ENCODE measurements around the gene USP47.

The USP47 gene

GRCh38 chr11:11929920-11930319 lies 88.1 kb downstream of the USP47 start:
- TF ChIP-seq, protein P1, sequence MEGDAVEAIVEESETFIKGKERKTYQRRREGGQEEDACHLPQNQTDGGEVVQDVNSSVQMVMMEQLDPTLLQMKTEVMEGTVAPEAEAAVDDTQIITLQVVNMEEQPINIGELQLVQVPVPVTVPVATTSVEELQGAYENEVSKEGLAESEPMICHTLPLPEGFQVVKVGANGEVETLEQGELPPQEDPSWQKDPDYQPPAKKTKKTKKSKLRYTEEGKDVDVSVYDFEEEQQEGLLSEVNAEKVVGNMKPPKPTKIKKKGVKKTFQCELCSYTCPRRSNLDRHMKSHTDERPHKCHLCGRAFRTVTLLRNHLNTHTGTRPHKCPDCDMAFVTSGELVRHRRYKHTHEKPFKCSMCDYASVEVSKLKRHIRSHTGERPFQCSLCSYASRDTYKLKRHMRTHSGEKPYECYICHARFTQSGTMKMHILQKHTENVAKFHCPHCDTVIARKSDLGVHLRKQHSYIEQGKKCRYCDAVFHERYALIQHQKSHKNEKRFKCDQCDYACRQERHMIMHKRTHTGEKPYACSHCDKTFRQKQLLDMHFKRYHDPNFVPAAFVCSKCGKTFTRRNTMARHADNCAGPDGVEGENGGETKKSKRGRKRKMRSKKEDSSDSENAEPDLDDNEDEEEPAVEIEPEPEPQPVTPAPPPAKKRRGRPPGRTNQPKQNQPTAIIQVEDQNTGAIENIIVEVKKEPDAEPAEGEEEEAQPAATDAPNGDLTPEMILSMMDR (conservative IDR thresholded peaks at IDR 0.05; ENCODE audit: low read depth, low read length): no peak
- H3K4me3 ChIP-seq (ENCODE audit: low read depth, low read length): no peak overlapping the region
- DNase-seq (ENCODE audit: low read depth): no peak

- TF ChIP-seq, protein P1 (conservative IDR thresholded peaks at IDR 0.05; ENCODE audit: low read depth, low read length): peak; percentile 66
- no peak overlapping the region for H3K4me3 ChIP-seq (ENCODE audit: low read depth, low read length)
- peak; percentile 86 for DNase-seq (ENCODE audit: low read depth)
Observed at GRCh38 chr11:11931461-11932055, 89.8 kb downstream of the USP47 start.

- TF ChIP-seq, protein P1 (conservative IDR thresholded peaks at IDR 0.05; ENCODE audit: low read depth, low read length): no peak
- DNase-seq (ENCODE audit: low read depth): no peak
Observed at GRCh38 chr11:11935536-11935935, 93.8 kb downstream of the USP47 start.

DNA sequence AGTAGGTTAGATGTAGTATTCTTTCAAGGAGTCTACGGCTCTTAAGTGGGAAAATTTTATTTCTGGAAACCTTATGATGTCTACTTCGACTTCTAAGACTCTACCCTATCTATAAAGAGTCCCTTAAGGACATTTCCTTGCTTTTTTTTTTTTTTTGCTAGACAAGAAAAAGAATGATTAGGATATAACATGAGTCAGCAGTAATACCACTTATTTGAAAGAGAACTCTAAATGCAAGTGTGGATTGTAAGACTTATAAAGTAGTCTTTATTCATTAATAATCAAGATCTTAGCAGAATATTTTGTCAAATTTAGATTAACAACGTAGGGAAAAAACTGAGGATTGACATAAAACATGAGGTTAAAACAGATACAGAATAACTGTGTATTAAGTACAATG lies 95.7 kb downstream of the USP47 start:
- DNase-seq (ENCODE audit: low read depth): no peak
- TF ChIP-seq, protein P1 (conservative IDR thresholded peaks at IDR 0.05; ENCODE audit: low read depth, low read length): no peak
- no peak overlapping the region for H3K4me3 ChIP-seq (ENCODE audit: low read depth, low read length)

More at GRCh38 chr11:11935536-11935935, 93.8 kb downstream of the USP47 start:
- H3K4me3 ChIP-seq (ENCODE audit: low read depth, low read length): no peak overlapping the region

DNA sequence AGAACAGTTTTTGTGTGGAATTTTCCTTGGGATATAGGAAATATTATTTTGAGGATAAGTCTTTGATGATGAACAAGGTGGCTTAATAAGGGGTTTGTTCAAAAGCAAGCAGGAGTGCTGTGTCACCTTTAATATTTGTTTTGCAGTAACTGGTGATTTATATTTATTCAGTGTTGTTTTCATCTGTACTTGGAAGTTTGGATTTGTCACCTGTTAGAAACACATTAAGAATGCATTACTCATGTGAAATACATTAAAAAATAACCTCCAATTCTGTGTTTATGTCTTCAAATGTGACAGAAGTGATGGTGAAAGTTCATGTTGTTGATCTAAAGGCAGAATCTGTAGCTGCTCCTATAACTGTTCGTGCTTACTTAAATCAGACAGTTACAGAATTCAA lies 96.2 kb downstream of the USP47 start:
- DNase-seq (ENCODE audit: low read depth): peak; percentile 4
- TF ChIP-seq, protein P1 (conservative IDR thresholded peaks at IDR 0.05; ENCODE audit: low read depth, low read length): no peak
- H3K4me3 ChIP-seq (ENCODE audit: low read depth, low read length): no peak overlapping the region

DNA sequence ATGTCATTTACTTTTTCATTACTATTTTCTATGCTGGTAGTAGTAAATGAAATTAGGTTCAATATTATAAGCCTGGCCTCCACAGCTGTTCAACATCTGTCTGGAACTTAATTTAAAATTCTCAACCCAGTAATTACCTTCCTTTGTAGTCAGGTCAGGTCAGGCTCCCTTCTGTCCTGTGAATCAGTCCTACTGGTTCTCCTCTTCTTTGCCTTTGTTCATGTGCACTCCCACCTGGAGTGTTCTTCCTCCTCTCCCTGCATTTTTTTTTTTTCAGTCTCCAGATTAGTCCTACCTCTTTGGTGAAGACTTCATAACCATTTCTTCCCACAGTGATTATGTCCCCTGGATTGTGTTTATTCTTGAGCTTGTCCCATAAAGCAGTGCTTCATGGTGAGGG lies 98.8 kb downstream of the USP47 start:
- no peak for DNase-seq (ENCODE audit: low read depth)
- no peak overlapping the region for H3K4me3 ChIP-seq (ENCODE audit: low read depth, low read length)
- TF ChIP-seq, protein P1 (conservative IDR thresholded peaks at IDR 0.05; ENCODE audit: low read depth, low read length): no peak

DNA sequence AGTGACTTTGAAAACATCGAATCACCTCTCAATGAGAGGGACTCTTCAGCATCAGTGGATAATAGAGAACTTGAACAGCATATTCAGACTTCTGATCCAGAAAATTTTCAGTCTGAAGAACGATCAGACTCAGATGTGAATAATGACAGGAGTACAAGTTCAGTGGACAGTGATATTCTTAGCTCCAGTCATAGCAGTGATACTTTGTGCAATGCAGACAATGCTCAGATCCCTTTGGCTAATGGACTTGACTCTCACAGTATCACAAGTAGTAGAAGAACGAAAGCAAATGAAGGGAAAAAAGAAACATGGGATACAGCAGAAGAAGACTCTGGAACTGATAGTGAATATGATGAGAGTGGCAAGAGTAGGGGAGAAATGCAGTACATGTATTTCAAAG lies 100.9 kb downstream of the USP47 start:
- TF ChIP-seq, protein P1 (conservative IDR thresholded peaks at IDR 0.05; ENCODE audit: low read depth, low read length): no peak
- DNase-seq (ENCODE audit: low read depth): no peak
- H3K4me3 ChIP-seq (ENCODE audit: low read depth, low read length): no peak overlapping the region
